GM19240 (cell line): ENCODE measurements around the gene CADM1.

ENCODE experiments used
- DNase-seq: peaks from one replicate; pipeline ENCODE4 v3.0.0; 2011; ENCODE audit warnings: low spot score; ENCODE audit not compliant: insufficient read length

CADM1 gene

GRCh38 chr11:115515647-115516395 is 11.6 kb upstream of the CADM1 start:
- DNase-seq: no peak

- no peak for DNase-seq
These were observed 2.9 kb upstream of the CADM1 start for GRCh38 chr11:115506954-115507675.

- no peak for DNase-seq
These were observed 960 bp upstream of the CADM1 start for GRCh38 chr11:115505175-115505574.

GRCh38 chr11:115503886-115504275 is 334 bp downstream of the CADM1 start:
- no peak for DNase-seq

GRCh38 chr11:115503083-115503885 is 931 bp downstream of the CADM1 start:
- DNase-seq: no peak

- no peak for DNase-seq
These were observed 1.6 kb downstream of the CADM1 start for GRCh38 chr11:115502636-115503082.

- no peak for DNase-seq
These were observed 2.2 kb downstream of the CADM1 start for GRCh38 chr11:115501893-115502589.

- DNase-seq: no peak
These were observed 2.7 kb downstream of the CADM1 start for GRCh38 chr11:115501502-115501892.

- DNase-seq: no peak
These were observed 3.4 kb downstream of the CADM1 start for GRCh38 chr11:115500547-115501501.

GRCh38 chr11:115499891-115500290 is 4.3 kb downstream of the CADM1 start:
- no peak for DNase-seq

- DNase-seq: no peak
These were observed 4.9 kb downstream of the CADM1 start for GRCh38 chr11:115499241-115499799.

- no peak for DNase-seq
These were observed 5.9 kb downstream of the CADM1 start for GRCh38 chr11:115498354-115498753.

GRCh38 chr11:115497303-115497702 is 6.9 kb downstream of the CADM1 start:
- no peak for DNase-seq

- DNase-seq: no peak
These were observed 7.3 kb downstream of the CADM1 start for GRCh38 chr11:115496892-115497291.

- DNase-seq: no peak
These were observed 10.3 kb downstream of the CADM1 start for GRCh38 chr11:115493905-115494304.

GRCh38 chr11:115493488-115493887 is 10.7 kb downstream of the CADM1 start:
- DNase-seq: no peak

GRCh38 chr11:115489466-115489865 is 14.7 kb downstream of the CADM1 start:
- no peak for DNase-seq

GRCh38 chr11:115488945-115489344 is 15.3 kb downstream of the CADM1 start:
- no peak for DNase-seq

GRCh38 chr11:115481528-115481927 is 22.7 kb downstream of the CADM1 start:
- no peak for DNase-seq

- DNase-seq: no peak
These were observed 23.6 kb downstream of the CADM1 start for GRCh38 chr11:115480611-115481010.
